ENCODE data around the gene CLBA1.

DNA sequence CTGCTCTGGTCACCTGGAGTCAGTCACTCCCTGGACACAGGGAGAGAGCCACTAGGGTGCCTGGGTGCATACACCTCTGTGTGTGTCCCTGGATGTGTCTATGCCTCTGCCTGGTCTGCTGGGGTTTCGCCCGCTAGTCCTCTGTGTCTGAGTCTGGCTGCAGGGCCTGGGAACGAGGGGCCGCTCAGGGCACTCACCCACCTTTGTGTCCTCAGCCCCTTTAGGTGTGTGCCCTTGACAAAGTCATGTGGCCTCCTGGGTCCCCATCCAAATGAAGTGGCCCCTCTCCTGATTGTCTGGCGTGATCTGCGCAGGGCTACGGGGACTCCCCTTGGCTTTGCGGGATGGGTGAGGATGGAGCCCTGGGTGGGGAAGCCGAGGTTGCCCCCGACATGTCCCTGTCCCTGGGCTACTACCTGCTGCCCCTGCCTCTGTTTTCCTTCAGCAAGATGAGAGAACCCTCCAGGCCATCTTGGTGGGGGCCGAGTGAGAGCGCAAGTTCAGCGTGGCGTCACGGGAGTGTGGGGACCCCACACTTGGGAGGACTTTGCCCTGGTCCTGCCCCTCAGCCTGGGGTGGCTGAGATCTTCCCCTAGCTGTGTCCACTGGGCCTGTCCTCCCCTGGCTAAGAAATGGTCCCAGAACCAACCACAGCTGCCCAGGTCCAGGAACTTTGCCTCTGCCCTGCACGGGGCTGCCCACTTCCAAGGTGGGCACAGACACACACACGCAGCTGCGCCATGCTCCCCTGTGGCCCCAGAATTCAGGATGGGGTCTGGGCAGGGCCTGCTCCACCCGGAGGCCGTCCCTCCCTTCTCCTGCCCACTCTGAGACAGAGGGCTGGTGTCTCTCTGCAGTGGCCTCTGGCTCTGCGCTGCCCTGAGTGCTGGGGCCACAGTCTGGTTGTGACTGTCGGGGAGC, 4.7 kb upstream of the CLBA1 start:
- TF ChIP-seq, protein P1, sequence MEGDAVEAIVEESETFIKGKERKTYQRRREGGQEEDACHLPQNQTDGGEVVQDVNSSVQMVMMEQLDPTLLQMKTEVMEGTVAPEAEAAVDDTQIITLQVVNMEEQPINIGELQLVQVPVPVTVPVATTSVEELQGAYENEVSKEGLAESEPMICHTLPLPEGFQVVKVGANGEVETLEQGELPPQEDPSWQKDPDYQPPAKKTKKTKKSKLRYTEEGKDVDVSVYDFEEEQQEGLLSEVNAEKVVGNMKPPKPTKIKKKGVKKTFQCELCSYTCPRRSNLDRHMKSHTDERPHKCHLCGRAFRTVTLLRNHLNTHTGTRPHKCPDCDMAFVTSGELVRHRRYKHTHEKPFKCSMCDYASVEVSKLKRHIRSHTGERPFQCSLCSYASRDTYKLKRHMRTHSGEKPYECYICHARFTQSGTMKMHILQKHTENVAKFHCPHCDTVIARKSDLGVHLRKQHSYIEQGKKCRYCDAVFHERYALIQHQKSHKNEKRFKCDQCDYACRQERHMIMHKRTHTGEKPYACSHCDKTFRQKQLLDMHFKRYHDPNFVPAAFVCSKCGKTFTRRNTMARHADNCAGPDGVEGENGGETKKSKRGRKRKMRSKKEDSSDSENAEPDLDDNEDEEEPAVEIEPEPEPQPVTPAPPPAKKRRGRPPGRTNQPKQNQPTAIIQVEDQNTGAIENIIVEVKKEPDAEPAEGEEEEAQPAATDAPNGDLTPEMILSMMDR (IDR thresholded peaks at IDR 0.05), result no peak
- TF ChIP-seq POLR2A (IDR thresholded peaks at IDR 0.05), result no peak
